GM19397 (cell line): ENCODE data around the gene THSD4.

Experiments used
- ATAC-seq: cut with Tn5 transposase; IDR thresholded peaks from one replicate; pipeline ENCODE4 v1.9.1; 2021; ENCODE audit warnings: mild to moderate bottlenecking, moderate library complexity; ENCODE audit not compliant: unreplicated experiment

THSD4 gene

DNA sequence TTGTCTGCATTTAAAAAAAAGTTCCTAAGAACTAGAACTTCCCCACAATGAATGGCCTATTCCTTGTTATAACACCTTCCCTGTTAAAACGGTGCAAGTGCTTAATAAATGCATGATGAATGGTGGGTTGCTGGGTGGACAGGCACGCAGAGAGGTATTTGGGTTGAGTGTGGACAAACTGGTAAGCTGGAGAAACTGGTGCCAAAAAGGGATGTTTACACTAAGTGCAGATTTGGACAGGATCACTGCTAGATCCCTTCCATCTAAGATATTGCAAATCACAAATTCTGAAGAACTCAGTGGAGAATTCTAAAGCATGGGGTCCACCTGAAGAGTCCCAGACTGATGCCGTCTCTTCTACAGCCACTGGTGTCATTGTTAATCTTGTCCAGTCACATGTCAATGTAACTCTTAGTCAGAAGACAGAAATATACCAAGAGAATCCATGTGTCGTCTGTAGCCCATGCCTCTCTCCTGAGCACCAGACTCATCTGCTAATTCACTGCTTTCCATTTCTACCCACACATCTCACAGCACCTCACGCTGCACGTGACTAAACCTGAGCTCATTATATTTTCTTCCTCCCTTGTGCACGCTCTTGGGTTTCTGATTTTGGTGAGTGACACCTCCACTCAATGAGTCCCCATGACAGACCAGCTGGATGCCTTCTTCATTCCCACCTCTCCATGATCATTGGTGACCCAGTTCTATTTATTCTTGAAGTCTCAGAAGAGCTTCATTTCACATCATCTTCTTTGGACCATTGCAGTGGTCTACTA is 328.9 kb downstream of the THSD4 start:
- ATAC-seq = no peak

- ATAC-seq = no peak
Observed at GRCh38 chr15:71444866-71445590, 329.8 kb downstream of the THSD4 start.

GRCh38 chr15:71447328-71448250 is 332.3 kb downstream of the THSD4 start:
- ATAC-seq = no peak

DNA sequence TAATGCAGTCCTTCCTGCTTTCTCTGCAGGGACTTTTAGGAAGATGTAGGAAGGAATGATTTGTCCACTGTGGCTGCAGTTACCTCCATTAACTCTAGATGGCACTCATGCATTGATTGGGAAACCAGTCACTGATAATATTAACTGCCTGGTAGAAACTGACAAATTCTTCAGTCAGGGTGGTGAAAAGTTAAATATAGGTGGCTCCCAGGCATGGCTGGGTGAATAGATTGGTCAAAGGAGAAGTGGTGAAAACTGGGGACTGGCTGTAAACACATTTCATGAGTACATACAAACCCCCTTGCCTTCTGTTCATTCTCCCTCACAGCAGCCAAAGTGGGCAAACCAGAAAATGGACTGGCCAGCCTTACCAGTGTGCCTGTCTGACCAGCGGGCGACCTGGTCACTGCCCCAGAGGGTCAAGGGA is 333.4 kb downstream of the THSD4 start:
- ATAC-seq = no peak

DNA sequence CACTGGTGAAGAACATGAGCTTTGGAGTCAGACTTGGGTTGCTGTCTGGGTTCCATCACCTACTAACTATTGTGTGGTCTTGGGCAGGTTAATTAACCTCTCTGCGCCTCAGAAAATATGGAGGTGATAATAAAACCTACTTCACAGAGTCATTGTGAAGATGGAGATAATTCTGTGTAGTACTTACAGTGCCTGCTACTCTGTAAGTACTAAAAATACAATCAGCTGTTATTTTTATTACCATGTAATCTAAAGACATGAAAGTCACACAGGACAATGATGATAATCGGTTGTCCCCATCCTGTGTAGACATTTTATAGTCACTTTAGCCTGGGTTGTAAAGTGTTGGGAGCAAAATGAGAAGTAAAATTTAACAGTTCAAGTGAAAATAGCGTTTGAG is 334.1 kb downstream of the THSD4 start:
- ATAC-seq = no peak

DNA sequence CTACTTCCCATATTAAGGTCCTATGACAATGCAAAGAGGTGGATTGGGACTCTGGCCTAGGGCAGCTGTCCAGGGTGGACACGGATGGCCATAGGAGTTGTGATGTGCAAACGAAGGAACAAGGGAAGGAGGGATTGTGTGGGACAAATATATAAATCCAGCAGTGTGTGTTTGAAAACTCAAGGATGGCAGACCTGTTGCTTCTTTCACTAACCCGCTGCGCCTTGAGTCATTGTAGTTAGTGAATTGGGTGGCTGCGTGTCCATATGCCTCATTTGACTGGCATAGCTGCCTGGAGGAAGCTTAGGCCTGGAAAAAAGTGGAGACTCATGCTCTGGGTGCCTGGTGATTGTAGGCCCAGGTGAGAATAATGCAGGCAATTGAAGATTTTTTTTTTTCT is 334.7 kb downstream of the THSD4 start:
- no peak for ATAC-seq

- no peak for ATAC-seq
Observed at GRCh38 chr15:71451130-71451529, 335.9 kb downstream of the THSD4 start.

- no peak for ATAC-seq
Observed at GRCh38 chr15:71452893-71453292, 337.6 kb downstream of the THSD4 start.

DNA sequence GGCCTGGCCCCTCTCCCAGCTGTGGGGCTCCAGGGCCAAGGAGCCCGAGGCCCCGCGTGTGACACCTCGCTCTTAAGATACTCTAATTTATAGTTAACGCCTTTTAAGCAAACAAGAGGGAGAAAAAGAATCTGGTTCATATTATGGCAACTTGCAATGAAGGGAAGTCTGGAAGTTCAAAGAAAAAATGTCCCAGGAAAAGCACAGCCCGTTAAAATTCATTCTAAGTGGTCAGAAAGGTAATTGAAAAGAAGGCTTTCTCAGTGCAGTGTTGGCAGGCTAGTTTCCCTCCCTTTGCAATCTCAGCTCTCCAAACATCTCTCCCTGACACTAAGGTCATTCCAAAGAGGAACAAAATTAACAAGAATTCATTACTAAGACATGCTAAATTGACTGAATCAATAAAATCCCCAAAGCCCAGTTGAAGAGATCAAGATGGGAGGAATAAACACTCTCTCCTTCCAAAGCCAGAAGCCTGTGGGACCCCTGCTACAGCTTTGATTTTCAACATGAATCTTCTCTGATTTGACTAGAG is 339.3 kb downstream of the THSD4 start:
- no peak for ATAC-seq

GRCh38 chr15:71455107-71455506 is 339.8 kb downstream of the THSD4 start:
- ATAC-seq = no peak

- no peak for ATAC-seq
Observed at GRCh38 chr15:71455878-71456277, 340.6 kb downstream of the THSD4 start.

DNA sequence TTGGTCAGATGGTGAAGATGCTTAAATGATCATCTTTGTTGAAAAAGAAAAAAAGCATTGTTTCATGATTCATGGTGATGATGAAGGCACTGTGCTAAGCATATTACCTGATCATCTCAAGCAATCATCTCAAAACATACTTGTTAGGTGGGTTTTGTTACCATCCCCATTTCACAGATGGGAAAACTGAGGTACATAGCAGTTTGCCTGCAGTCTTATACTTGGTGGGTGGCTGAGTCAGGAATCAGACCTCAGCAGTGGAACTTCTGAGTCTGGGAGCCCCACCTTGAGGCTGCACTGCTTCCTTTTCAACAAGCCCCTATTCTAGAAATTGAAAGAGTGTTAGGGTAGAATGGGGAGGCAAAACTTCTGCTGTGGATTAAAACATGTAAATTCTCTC is 341.1 kb downstream of the THSD4 start:
- ATAC-seq = no peak

DNA sequence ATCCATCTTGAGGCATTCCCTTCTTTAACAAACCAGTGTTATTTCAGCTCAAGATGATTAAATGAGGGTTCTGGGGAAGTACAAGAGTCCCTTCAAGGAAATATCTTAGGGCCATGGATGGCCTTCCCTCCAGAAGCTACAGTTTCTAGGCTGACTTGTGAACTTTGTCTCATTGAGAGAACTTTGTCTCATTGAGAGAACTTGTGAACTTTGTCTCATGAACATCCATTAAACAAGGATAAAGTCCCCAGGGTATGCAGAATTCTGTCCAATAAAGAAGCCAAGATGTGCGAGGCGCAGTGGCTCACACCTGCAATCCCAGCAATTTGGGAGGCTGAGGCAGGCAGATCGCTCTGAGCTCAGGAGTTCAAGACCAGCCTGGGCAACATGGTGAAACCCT is 341.5 kb downstream of the THSD4 start:
- no peak for ATAC-seq

GRCh38 chr15:71458089-71458660 is 342.9 kb downstream of the THSD4 start:
- ATAC-seq = no peak

GRCh38 chr15:71461748-71462147 is 346.5 kb downstream of the THSD4 start:
- no peak for ATAC-seq

DNA sequence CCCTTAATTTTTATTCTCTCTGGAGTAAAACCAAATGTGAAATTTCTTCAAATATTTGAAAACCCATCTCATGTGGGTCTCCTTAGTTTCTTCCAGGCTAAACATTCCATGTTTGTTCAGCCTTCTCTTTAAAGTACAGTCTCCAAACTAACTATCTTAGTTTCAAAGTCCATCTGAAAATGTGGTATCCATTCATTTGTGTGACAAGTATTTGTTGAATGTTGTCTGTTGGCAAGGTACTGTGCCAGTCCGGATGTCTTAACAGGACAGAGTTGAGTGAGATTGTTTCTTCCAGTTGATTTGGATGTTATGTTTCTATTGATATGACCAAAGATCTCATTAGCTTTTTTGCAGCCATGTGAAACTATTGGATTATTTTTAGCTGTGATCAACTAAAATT is 347.4 kb downstream of the THSD4 start:
- ATAC-seq = no peak

- no peak for ATAC-seq
Observed at GRCh38 chr15:71463156-71463665, 347.9 kb downstream of the THSD4 start.

- ATAC-seq = no peak
Observed at GRCh38 chr15:71465131-71465955, 350.1 kb downstream of the THSD4 start.

GRCh38 chr15:71468715-71469114 is 353.4 kb downstream of the THSD4 start:
- ATAC-seq = no peak

- ATAC-seq = no peak
Observed at GRCh38 chr15:71469413-71469812, 354.1 kb downstream of the THSD4 start.
